ENCODE measurements around the gene MOB3A.

MOB3A gene

DNA sequence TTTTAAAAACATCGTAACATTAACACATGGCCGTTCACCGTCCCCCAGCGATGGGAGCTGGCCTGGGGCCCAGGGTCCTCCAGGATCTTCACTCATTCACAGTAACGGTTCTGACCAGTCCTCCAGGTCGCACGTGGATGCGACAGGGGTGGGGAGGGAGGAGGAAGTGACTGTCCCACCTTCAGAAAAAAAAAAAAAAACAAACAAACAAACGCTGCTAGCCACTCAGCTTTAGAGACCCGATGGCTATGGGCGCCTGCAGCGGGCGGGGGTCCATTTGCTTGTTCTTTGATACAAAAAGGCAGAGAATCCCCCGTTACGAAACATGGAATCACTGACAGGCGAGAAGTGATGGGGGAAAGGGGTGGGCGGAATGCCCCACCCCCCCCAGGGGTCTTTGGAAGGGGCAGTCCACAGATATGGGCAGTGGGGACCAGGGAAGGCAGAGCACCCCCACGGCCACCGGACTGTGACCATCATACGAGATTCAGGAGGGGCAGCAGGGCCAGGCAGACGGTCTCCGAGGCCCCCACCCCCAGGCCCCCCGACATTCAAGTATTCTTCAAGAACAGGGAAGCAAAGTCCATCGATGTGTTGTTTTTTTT is 58.4 kb downstream of the MOB3A start:
- TF ChIP-seq GATA2 (IDR thresholded peaks at IDR 0.05; ENCODE audit: low read depth, low read length), result no peak
- TF ChIP-seq GATA3 (IDR thresholded peaks at IDR 0.05; ENCODE audit: low read depth, low read length), result no peak

- TF ChIP-seq GATA3 (IDR thresholded peaks at IDR 0.05; ENCODE audit: low read depth, low read length) (no peak), GATA2 (IDR thresholded peaks at IDR 0.05; ENCODE audit: low read depth, low read length) (no peak)
These were observed 59.7 kb downstream of the MOB3A start for GRCh38 chr19:2036424-2036823.

DNA sequence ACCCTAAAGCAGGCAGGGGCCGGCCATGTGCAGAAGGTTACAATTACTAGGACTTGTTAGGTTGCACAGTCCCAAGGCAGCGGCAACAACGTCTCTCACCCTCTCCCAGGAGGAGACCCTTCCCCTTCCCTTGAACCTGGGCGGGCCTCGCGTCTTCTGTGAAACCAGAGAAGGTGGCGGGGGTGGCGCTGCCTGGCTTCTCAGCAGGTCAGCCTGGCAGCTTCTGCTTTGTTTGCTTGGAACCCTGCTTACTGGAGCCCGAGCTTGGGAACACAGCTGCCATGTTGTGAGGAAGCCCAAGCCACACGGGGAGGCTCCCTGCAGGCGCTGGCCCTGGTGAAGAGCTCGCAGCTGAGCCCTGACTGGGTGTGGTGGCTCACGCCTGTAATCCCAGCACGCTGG is 60.5 kb downstream of the MOB3A start:
- no peak for TF ChIP-seq GATA3 (IDR thresholded peaks at IDR 0.05; ENCODE audit: low read depth, low read length)

- TF ChIP-seq GATA2 (IDR thresholded peaks at IDR 0.05; ENCODE audit: low read depth, low read length), result no peak
- no peak for TF ChIP-seq GATA3 (IDR thresholded peaks at IDR 0.05; ENCODE audit: low read depth, low read length)
These were observed 61.2 kb downstream of the MOB3A start for GRCh38 chr19:2034729-2035589.

- TF ChIP-seq GATA2 (IDR thresholded peaks at IDR 0.05; ENCODE audit: low read depth, low read length) (no peak), GATA3 (IDR thresholded peaks at IDR 0.05; ENCODE audit: low read depth, low read length) (no peak)
These were observed 62.3 kb downstream of the MOB3A start for GRCh38 chr19:2033825-2034159.

GRCh38 chr19:2033115-2033824 is 62.9 kb downstream of the MOB3A start:
- no peak for TF ChIP-seq GATA3 (IDR thresholded peaks at IDR 0.05; ENCODE audit: low read depth, low read length)
- TF ChIP-seq GATA2 (IDR thresholded peaks at IDR 0.05; ENCODE audit: low read depth, low read length), result no peak

GRCh38 chr19:2032296-2032941 is 63.7 kb downstream of the MOB3A start:
- TF ChIP-seq GATA2 (IDR thresholded peaks at IDR 0.05; ENCODE audit: low read depth, low read length) (no peak), GATA3 (IDR thresholded peaks at IDR 0.05; ENCODE audit: low read depth, low read length) (no peak)

DNA sequence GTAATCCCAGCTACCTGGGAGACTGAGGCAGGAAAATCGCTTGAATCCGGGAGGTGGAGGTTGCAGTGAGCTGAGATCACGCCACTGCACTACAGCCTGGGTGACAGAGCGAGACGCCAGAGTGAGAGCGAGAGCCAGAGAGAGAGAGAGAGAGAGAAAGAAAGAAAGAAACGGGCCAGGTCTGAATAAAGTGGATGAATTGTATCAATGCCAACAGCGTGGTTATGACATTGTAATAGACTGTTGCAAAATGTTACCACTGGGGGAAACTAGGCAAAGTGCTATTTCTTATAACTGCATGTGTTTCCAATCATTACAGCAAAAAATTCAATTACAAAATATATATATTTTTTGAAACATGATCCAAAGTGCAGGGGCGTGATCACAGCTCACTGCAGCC is 68.8 kb downstream of the MOB3A start:
- TF ChIP-seq GATA3 (IDR thresholded peaks at IDR 0.05; ENCODE audit: low read depth, low read length) (no peak), GATA2 (IDR thresholded peaks at IDR 0.05; ENCODE audit: low read depth, low read length) (no peak)

DNA sequence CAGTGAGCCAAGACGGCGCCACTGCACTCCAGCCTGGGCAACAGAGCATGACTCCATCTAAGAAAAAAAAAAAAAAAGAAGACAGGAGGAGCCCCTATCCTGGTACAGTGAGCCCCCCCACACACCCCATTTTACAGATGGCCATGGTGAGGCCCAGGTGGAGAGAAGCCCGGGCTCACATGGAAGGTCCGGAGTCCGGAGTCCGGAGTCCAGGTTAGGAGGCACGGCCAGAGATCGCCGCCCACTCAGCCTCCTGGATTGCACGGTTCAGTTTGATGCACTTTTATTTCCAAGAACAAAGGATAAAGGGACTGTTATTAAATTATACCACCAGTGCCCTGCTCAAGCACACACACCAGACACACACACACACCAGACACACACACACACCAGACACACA is 69.4 kb downstream of the MOB3A start:
- no peak for TF ChIP-seq GATA2 (IDR thresholded peaks at IDR 0.05; ENCODE audit: low read depth, low read length)
- TF ChIP-seq GATA3 (IDR thresholded peaks at IDR 0.05; ENCODE audit: low read depth, low read length), result no peak

- TF ChIP-seq GATA2 (IDR thresholded peaks at IDR 0.05; ENCODE audit: low read depth, low read length) (no peak), GATA3 (IDR thresholded peaks at IDR 0.05; ENCODE audit: low read depth, low read length) (no peak)
These were observed 73.8 kb downstream of the MOB3A start for GRCh38 chr19:2022289-2022688.

DNA sequence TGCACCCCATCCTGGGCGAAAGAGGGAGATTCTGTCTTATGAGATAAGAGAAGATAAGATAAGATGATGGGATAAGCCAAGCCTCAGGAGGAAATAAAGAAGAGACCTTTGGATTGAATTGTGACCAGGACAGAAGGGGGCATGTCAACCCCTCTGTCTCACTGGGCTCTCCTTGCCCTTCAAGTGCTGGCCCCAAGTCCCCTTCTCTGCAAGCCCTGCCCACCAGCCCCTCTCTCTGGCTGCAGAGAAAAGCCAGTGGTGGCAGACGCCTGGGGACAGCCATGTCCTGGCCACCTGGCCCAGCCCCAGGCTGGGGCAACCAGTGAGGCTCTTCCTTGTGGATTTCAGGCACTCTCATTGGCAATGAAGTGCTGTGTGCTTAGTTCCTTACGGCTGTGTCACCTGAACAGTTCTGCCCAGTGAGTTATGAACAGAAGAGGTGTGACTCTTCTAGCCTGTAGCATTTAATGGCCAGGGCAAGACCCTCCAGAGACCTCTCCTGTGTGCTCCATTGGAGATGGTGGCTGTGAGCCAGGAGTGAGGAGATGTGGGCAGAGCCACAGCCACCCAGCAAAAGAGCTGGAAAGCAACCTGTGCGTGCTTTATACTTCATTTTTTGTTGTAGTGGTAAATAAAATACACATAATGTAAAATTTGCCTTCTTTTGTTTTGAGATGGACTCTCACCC is 74.5 kb downstream of the MOB3A start:
- TF ChIP-seq GATA3 (IDR thresholded peaks at IDR 0.05; ENCODE audit: low read depth, low read length), result no peak
- no peak for TF ChIP-seq GATA2 (IDR thresholded peaks at IDR 0.05; ENCODE audit: low read depth, low read length)

Measured in SH-SY5Y (cell line).